ENCODE measurements around the gene F13B. TPM values are rescaled to one million over a fixed set of nuclear protein-coding genes. Genes with fewer than 3 reads are reported as not detected.

Gene F13B
- total RNA-seq, 4 donors from 2014 or later: not detected

Other genes starting within 250 kb of the F13B start
- gene CFHR1, start 247.5 kb downstream of the F13B start, total RNA-seq: not detected
- not detected for gene CFHR4, start 179.2 kb downstream of the F13B start, total RNA-seq
- gene CFHR2, start 123.5 kb downstream of the F13B start, total RNA-seq: not detected
- not detected for gene CFHR5, start 89.7 kb downstream of the F13B start, total RNA-seq
- gene ASPM, start 79.4 kb upstream of the F13B start, total RNA-seq: 10 to 100 TPM in 1 of 4 donors, 1 to 10 TPM in 2, under 1 TPM in 1; 0.37 to 13.9 (median 2.5) TPM
- gene ZBTB41, start 134.0 kb upstream of the F13B start, total RNA-seq: 1 to 10 TPM; 2.6 to 9.5 (median 7.0) TPM
- gene CRB1, start 201.0 kb upstream of the F13B start, total RNA-seq: 1 to 10 TPM in 1 of 4 donors, under 1 TPM in 2, not detected in 1; 0.14 to 2.8 (median 0.32) TPM